Astrocyte of the spinal cord (primary cell): ENCODE results near the gene GDE1.

Source experiments
- DNase-seq: peaks from one replicate; pipeline ENCODE4 v3.0.0; 2011; ENCODE audit warnings: low read depth, low spot score
- H3K4me3 ChIP-seq: 2 replicates; pipeline ENCODE4 v1.5.1; 2011; ENCODE audit warnings: low read depth, mild to moderate bottlenecking, low read length, moderate library complexity
- in situ Hi-C: cut with HindIII; loops from 2 replicates; pipeline ENCODE4 v1.10.0; 2017; ENCODE audit warnings: low sequenced_read_pairs
- TF ChIP-seq, protein P1 (sequence below): IDR thresholded peaks from 2 replicates; pipeline ENCODE4 v1.5.1; 2012; ENCODE audit warnings: low read depth, mild to moderate bottlenecking, low read length, inconsistent platforms

The GDE1 gene

GRCh38 chr16:19497176-19497575, 24.7 kb downstream of the GDE1 start:
- TF ChIP-seq, protein P1, sequence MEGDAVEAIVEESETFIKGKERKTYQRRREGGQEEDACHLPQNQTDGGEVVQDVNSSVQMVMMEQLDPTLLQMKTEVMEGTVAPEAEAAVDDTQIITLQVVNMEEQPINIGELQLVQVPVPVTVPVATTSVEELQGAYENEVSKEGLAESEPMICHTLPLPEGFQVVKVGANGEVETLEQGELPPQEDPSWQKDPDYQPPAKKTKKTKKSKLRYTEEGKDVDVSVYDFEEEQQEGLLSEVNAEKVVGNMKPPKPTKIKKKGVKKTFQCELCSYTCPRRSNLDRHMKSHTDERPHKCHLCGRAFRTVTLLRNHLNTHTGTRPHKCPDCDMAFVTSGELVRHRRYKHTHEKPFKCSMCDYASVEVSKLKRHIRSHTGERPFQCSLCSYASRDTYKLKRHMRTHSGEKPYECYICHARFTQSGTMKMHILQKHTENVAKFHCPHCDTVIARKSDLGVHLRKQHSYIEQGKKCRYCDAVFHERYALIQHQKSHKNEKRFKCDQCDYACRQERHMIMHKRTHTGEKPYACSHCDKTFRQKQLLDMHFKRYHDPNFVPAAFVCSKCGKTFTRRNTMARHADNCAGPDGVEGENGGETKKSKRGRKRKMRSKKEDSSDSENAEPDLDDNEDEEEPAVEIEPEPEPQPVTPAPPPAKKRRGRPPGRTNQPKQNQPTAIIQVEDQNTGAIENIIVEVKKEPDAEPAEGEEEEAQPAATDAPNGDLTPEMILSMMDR: no peak
- no peak for DNase-seq
- in situ Hi-C loops: no loop called here
- no peak overlapping the region for H3K4me3 ChIP-seq

- in situ Hi-C loops: no loop called here
- TF ChIP-seq, protein P1: no peak
Observed at GRCh38 chr16:19490619-19491018, 31.3 kb downstream of the GDE1 start.

GRCh38 chr16:19488213-19488640, 33.7 kb downstream of the GDE1 start:
- no peak for DNase-seq
- in situ Hi-C loops: no loop called here
- no peak overlapping the region for H3K4me3 ChIP-seq
- TF ChIP-seq, protein P1: no peak

More at GRCh38 chr16:19490619-19491018, 31.3 kb downstream of the GDE1 start:
- no peak overlapping the region for H3K4me3 ChIP-seq
- DNase-seq: no peak

DNA sequence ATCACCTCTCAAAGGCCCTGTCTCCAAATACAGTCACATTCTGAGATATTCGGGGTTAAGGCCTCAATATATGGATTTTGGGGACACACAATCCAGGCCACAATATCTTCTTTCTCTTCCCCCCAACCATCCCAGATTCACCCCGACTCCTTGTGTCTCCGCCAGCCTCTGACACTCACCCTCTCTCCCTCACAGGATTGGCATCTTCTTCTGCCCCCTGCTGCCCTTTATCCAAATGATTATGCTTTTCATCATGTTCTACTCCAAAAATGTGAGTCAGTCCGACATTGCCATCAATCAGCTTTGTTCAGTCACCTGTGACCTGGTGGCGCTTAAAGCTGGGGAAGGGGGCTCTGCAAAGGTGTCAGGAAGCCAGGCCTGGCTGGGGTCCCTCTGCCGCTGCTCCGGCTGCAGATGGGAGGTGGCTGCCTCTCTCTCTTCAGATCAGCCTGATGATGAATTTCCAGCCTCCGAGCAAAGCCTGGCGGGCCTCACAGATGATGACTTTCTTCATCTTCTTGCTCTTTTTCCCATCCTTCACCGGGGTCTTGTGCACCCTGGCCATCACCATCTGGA, 35.1 kb downstream of the GDE1 start:
- TF ChIP-seq, protein P1: no peak
- no peak overlapping the region for H3K4me3 ChIP-seq
- DNase-seq: no peak
- in situ Hi-C loops: no loop called here

DNA sequence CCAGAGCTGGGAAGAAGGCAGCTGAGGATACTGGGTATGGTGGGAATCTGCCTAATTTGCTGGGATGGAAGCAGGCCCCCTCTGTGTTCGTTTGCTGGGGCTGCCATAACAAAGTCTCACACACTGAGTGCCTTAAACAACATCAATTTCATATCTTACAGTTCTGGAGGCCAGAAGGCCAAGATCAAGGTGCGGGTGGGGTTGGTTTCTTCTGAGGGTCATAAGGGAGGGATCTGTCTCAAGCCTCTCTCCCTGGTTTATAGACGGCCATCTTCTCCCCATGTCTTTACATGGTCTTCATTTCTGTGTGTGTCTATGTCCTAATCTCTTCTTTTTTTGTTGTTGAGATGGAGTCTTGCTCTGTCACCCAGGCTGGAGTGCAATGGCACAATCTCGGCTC, 35.8 kb downstream of the GDE1 start:
- TF ChIP-seq, protein P1: no peak
- H3K4me3 ChIP-seq: no peak overlapping the region
- in situ Hi-C loops: no loop called here
- DNase-seq: no peak

DNA sequence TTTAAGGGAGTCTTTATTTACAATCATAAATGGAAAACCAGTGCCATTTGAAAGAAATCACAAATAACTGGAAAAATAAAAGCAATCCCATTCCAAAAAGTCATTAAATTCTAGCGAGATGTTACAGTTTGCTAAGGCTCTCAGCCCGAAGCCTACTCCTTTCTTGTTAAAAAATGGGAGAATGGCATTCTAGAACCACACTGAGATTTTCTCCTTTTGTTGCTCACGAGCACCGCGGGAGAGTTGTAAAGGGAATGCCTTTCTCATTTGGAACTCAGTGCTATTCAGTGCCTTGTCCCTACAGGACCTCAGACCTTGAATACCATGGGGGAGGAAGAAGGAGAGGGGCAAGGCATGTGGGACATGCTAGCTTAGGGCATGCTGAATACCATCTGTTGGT, 36.3 kb downstream of the GDE1 start:
- H3K4me3 ChIP-seq: no peak overlapping the region
- no peak for DNase-seq
- in situ Hi-C loops: no loop called here
- TF ChIP-seq, protein P1: no peak
